ENCODE measurements around the gene ZEB2.

Gene ZEB2

DNA sequence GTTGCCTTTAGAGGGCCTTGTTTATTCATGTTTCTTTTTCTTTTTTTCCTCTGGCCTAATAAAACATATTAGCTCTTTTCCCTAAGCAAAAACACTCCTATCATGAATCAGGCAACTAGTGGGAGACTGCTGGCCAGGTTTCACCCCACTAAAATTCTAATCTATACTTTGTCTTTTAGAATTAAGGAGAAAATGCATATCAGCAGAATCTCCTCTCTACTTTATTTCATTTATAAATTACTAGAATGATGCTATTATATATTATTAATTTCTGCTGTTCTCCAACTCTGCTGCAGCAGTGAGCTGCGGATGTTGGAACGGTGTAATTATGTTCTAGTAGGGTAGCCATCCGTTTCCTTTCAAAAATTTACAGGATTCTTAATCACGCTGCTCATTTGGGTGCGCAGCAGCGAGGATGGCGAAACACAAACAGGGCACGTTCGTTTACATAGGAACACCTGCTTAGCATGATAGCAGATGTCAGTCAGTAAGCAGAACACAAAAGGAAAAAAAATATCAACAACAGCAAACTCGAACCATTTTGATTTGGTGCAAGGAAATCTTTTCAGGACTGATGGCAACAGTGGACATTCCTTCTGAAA lies 30.5 kb downstream of the ZEB2 start:
- no peaks in the 10 kb centered on the region for H3K27me3 ChIP-seq (ENCODE audit: control insufficient read depth, insufficient read depth, low read length)
- no peak overlapping the region for H3K4me2 ChIP-seq (ENCODE audit: low read length)
- H3K4me1 ChIP-seq (ENCODE audit: control insufficient read depth, insufficient read depth, low read length), result peaks cover 5% of the 10 kb centered on the region
- peaks cover 14% of the 10 kb centered on the region for H3K36me3 ChIP-seq (ENCODE audit: insufficient read depth, low read length)
- no peak overlapping the region for H3K9ac ChIP-seq (ENCODE audit: low read depth, low read length)
- H3K9me3 ChIP-seq (replicated peaks; ENCODE audit: low read length), result no peaks in the 10 kb centered on the region
- no peak overlapping the region for H3K4me3 ChIP-seq (ENCODE audit: low read length)

- H3K27me3 ChIP-seq (ENCODE audit: control insufficient read depth, insufficient read depth, low read length), result no peaks in the 10 kb centered on the region
- H3K4me1 ChIP-seq (ENCODE audit: control insufficient read depth, insufficient read depth, low read length), result peaks cover 17% of the 10 kb centered on the region
- no peak overlapping the region for H3K9ac ChIP-seq (ENCODE audit: low read depth, low read length)
- no peak overlapping the region for H3K4me3 ChIP-seq (ENCODE audit: low read length)
- H3K4me2 ChIP-seq (ENCODE audit: low read length), result no peak overlapping the region
- H3K36me3 ChIP-seq (ENCODE audit: insufficient read depth, low read length), result peaks cover 4% of the 10 kb centered on the region
- no peaks in the 10 kb centered on the region for H3K9me3 ChIP-seq (replicated peaks; ENCODE audit: low read length)
Observed at GRCh38 chr2:144484201-144484948, 35.5 kb downstream of the ZEB2 start.

- H3K27me3 ChIP-seq (ENCODE audit: control insufficient read depth, insufficient read depth, low read length), result no peaks in the 10 kb centered on the region
- no peak overlapping the region for H3K4me2 ChIP-seq (ENCODE audit: low read length)
- H3K4me3 ChIP-seq (ENCODE audit: low read length), result no peak overlapping the region
- H3K36me3 ChIP-seq (ENCODE audit: insufficient read depth, low read length), result peaks cover 4% of the 10 kb centered on the region
- H3K9ac ChIP-seq (ENCODE audit: low read depth, low read length), result no peak overlapping the region
- H3K4me1 ChIP-seq (ENCODE audit: control insufficient read depth, insufficient read depth, low read length), result peaks cover 43% of the 10 kb centered on the region
- H3K9me3 ChIP-seq (replicated peaks; ENCODE audit: low read length), result no peaks in the 10 kb centered on the region
Observed at GRCh38 chr2:144481666-144482065, 38.3 kb downstream of the ZEB2 start.

DNA sequence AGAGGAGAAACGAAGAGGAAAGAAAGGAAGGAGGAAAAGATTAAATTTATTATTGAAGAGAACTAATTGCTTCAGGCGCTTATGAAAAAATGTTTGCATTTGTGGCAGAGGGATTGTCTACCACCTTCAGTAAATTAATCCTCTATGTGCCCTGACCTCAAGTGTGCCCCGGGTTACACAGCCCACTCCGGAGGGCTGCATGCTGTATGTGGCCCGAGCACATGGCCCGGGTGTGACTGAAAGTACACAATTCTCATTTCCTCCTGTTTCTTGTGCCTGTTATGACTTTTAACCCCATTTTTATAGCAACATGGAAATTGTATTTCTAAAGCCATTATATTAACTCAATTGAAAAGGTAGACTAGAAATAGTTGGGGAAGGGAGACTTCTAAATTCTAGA lies 38.8 kb downstream of the ZEB2 start:
- no peak overlapping the region for H3K4me3 ChIP-seq (ENCODE audit: low read length)
- H3K4me1 ChIP-seq (ENCODE audit: control insufficient read depth, insufficient read depth, low read length), result peaks cover 49% of the 10 kb centered on the region
- H3K9me3 ChIP-seq (replicated peaks; ENCODE audit: low read length), result no peaks in the 10 kb centered on the region
- no peak overlapping the region for H3K4me2 ChIP-seq (ENCODE audit: low read length)
- no peak overlapping the region for H3K9ac ChIP-seq (ENCODE audit: low read depth, low read length)
- H3K36me3 ChIP-seq (ENCODE audit: insufficient read depth, low read length), result peaks cover 4% of the 10 kb centered on the region
- H3K27me3 ChIP-seq (ENCODE audit: control insufficient read depth, insufficient read depth, low read length), result no peaks in the 10 kb centered on the region

- Histone ChIP-seq H3K9ac (ENCODE audit: low read depth, low read length) (no peak overlapping the region), H3K4me1 (ENCODE audit: control insufficient read depth, insufficient read depth, low read length) (peaks cover 49% of the 10 kb centered on the region), H3K27me3 (ENCODE audit: control insufficient read depth, insufficient read depth, low read length) (no peaks in the 10 kb centered on the region), H3K36me3 (ENCODE audit: insufficient read depth, low read length) (peaks cover 6% of the 10 kb centered on the region), H3K9me3 (replicated peaks; ENCODE audit: low read length) (no peaks in the 10 kb centered on the region), H3K4me2 (ENCODE audit: low read length) (no peak overlapping the region), H3K4me3 (ENCODE audit: low read length) (no peak overlapping the region)
Observed at GRCh38 chr2:144480285-144480684, 39.6 kb downstream of the ZEB2 start.

GRCh38 chr2:144479659-144480058 lies 40.3 kb downstream of the ZEB2 start:
- peaks cover 49% of the 10 kb centered on the region for H3K4me1 ChIP-seq (ENCODE audit: control insufficient read depth, insufficient read depth, low read length)
- no peaks in the 10 kb centered on the region for H3K9me3 ChIP-seq (replicated peaks; ENCODE audit: low read length)
- no peak overlapping the region for H3K4me2 ChIP-seq (ENCODE audit: low read length)
- no peak overlapping the region for H3K4me3 ChIP-seq (ENCODE audit: low read length)
- no peak overlapping the region for H3K9ac ChIP-seq (ENCODE audit: low read depth, low read length)
- H3K27me3 ChIP-seq (ENCODE audit: control insufficient read depth, insufficient read depth, low read length), result no peaks in the 10 kb centered on the region
- peaks cover 6% of the 10 kb centered on the region for H3K36me3 ChIP-seq (ENCODE audit: insufficient read depth, low read length)

- no peak overlapping the region for H3K9ac ChIP-seq (ENCODE audit: low read depth, low read length)
- peaks cover 3% of the 10 kb centered on the region for H3K36me3 ChIP-seq (ENCODE audit: insufficient read depth, low read length)
- peaks cover 49% of the 10 kb centered on the region for H3K4me1 ChIP-seq (ENCODE audit: control insufficient read depth, insufficient read depth, low read length)
- H3K4me3 ChIP-seq (ENCODE audit: low read length), result no peak overlapping the region
- no peaks in the 10 kb centered on the region for H3K9me3 ChIP-seq (replicated peaks; ENCODE audit: low read length)
- H3K4me2 ChIP-seq (ENCODE audit: low read length), result no peak overlapping the region
- no peaks in the 10 kb centered on the region for H3K27me3 ChIP-seq (ENCODE audit: control insufficient read depth, insufficient read depth, low read length)
Observed at GRCh38 chr2:144479138-144479537, 40.8 kb downstream of the ZEB2 start.

DNA sequence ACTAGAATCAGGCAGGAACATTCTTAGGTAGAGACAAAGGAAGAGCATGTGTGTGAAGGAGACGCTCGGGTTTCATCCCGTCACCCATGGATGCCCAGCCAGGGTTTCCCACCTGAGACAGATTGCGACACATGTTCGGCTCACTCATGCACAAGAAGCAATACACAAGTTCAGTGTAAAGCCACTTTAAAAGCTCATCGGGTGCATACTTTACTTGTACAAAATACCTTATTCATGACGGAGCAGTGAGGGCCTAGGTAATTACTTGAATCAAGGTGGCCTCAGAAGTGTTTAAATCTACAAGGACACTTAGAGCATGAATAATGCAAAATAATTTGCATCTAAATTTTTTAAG lies 42.0 kb downstream of the ZEB2 start:
- H3K9ac ChIP-seq (ENCODE audit: low read depth, low read length), result no peak overlapping the region

GRCh38 chr2:144477281-144477956 lies 42.5 kb downstream of the ZEB2 start:
- Histone ChIP-seq H3K4me2 (ENCODE audit: low read length) (peak overlapping the region; percentile 50), H3K9ac (ENCODE audit: low read depth, low read length) (no peak overlapping the region), H3K9me3 (replicated peaks; ENCODE audit: low read length) (no peaks in the 10 kb centered on the region), H3K4me1 (ENCODE audit: control insufficient read depth, insufficient read depth, low read length) (peaks cover 49% of the 10 kb centered on the region), H3K27me3 (ENCODE audit: control insufficient read depth, insufficient read depth, low read length) (no peaks in the 10 kb centered on the region), H3K4me3 (ENCODE audit: low read length) (no peak overlapping the region), H3K36me3 (ENCODE audit: insufficient read depth, low read length) (peaks cover 8% of the 10 kb centered on the region)

More for the DNA sequence above, 42.0 kb downstream of the ZEB2 start:
- no peaks in the 10 kb centered on the region for H3K9me3 ChIP-seq (replicated peaks; ENCODE audit: low read length)
- H3K4me1 ChIP-seq (ENCODE audit: control insufficient read depth, insufficient read depth, low read length), result peaks cover 49% of the 10 kb centered on the region
- peak overlapping the region; percentile 50 for H3K4me2 ChIP-seq (ENCODE audit: low read length)
- H3K36me3 ChIP-seq (ENCODE audit: insufficient read depth, low read length), result peaks cover 5% of the 10 kb centered on the region
- no peak overlapping the region for H3K4me3 ChIP-seq (ENCODE audit: low read length)
- H3K27me3 ChIP-seq (ENCODE audit: control insufficient read depth, insufficient read depth, low read length), result no peaks in the 10 kb centered on the region

DNA sequence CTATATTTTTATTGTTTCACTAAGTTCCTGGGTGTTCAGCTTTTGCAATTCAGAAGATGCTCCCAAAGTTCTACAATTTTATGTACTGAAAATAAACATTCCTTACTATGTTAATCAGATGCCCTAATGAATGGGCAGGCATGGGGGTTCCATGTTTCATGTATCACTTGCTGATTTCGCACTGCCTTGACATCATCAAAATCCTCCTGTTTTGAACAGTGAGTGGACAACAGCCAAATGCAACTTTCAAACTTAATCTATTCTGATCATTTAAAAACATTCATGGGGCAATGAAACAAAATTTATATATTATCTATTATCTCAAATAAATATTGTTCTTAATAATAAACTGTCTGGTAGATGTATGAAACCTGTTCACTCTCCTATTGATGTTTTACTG lies 43.2 kb downstream of the ZEB2 start:
- Histone ChIP-seq H3K4me2 (ENCODE audit: low read length) (no peak overlapping the region), H3K9ac (ENCODE audit: low read depth, low read length) (no peak overlapping the region), H3K4me1 (ENCODE audit: control insufficient read depth, insufficient read depth, low read length) (peaks cover 44% of the 10 kb centered on the region), H3K27me3 (ENCODE audit: control insufficient read depth, insufficient read depth, low read length) (no peaks in the 10 kb centered on the region), H3K36me3 (ENCODE audit: insufficient read depth, low read length) (peaks cover 11% of the 10 kb centered on the region), H3K9me3 (replicated peaks; ENCODE audit: low read length) (no peaks in the 10 kb centered on the region), H3K4me3 (ENCODE audit: low read length) (no peak overlapping the region)

DNA sequence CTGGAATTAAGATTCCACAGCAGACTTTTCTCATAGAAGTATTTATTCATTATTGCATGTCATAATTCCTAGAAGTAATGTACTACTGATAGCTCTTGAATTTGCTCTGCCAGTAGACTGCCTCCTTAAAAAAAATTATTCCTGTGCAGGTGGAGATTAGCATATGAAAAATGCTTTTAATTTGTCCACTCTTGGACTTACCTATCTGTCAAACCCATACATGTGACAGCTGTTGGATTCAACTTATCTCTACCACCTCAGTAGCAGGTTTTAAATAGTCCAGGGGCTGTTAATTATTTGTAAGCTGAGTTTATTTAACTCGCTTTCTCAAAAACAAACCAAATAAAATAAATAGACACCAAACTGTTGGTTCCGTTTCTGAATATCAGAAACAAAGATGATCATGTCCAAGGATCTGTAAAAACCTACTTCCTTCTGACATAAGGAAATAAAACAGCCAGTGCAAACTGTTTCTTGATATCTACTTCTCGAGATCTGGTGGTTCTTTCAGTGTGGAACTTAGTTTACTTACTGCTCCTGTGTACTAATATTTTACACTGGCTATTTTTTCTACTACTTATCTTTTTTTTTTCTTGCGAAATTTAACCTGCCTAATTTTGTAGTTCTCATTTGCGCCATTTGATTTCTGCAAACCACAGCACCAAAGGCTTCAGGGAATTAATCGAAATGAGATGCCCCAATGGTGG lies 44.2 kb downstream of the ZEB2 start:
- no peak overlapping the region for H3K9ac ChIP-seq (ENCODE audit: low read depth, low read length)
- H3K4me1 ChIP-seq (ENCODE audit: control insufficient read depth, insufficient read depth, low read length), result peaks cover 46% of the 10 kb centered on the region
- H3K9me3 ChIP-seq (replicated peaks; ENCODE audit: low read length), result no peaks in the 10 kb centered on the region
- H3K4me2 ChIP-seq (ENCODE audit: low read length), result no peak overlapping the region
- H3K36me3 ChIP-seq (ENCODE audit: insufficient read depth, low read length), result peaks cover 11% of the 10 kb centered on the region
- H3K4me3 ChIP-seq (ENCODE audit: low read length), result no peak overlapping the region
- H3K27me3 ChIP-seq (ENCODE audit: control insufficient read depth, insufficient read depth, low read length), result no peaks in the 10 kb centered on the region
